SK-N-MC (cell line): ENCODE measurements around the gene KIAA0930.

Experiments used
- EZH2 ChIP-seq: fragments of 200-600 bp; sonication (generic); IDR thresholded peaks from one replicate; pipeline ENCODE4 v1.6.1; 2017; ENCODE audit warnings: antibody characterized with exemption
- POLR2AphosphoS5 ChIP-seq: IDR thresholded peaks from 2 replicates; pipeline ENCODE4 v1.6.1; 2012; ENCODE audit warnings: mild to moderate bottlenecking, low read depth, low read length, borderline replicate concordance

DNA sequence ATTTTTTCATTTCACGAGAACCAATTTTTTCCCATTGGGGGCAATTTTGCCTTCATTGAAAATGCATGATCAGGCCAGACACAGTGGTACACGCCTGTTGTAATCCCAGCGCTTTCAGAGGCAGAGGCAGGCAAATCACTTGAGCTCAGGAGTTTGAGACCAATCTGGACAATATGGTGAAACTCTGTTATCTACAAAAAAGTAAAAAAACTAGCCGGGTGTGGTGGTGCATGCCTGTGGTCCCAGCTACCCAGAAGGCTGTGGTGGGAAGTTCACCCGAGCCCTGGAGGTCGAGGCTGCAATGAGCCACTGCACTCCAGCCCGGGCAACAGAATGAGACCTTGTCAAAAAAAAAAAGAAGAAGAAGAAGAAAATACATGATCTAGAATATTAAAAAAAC, 24.8 kb upstream of the KIAA0930 start:
- no peak for TF ChIP-seq EZH2
- no peak for TF ChIP-seq POLR2AphosphoS5
